Fibroblast of villous mesenchyme (primary cell): ENCODE data around the gene GYS2. TPM values are rescaled to one million over a fixed set of nuclear protein-coding genes. Genes with fewer than 3 reads are reported as not detected.
"Not testable (repeated sequence)": the region's sequence is repeated elsewhere in the genome, so short reads cannot be mapped to it uniquely, and the experiment has no call there.

Source experiments
- DNase-seq: peaks from one replicate; pipeline ENCODE4 v3.0.0-alpha.2; 2010; ENCODE audit warnings: low read depth
- H3K4me3 ChIP-seq: 2 replicates; pipeline ENCODE4 v1.5.1; 2011; ENCODE audit warnings: low read depth, mild to moderate bottlenecking, low read length
- CTCF ChIP-seq: IDR thresholded peaks from 2 replicates; pipeline ENCODE4 v1.5.1; 2012; ENCODE audit warnings: low read depth, mild to moderate bottlenecking, low read length; ENCODE audit not compliant: insufficient read depth
- total RNA-seq: library from RNA; depleted of rRNA; stranded (reverse); fragments of >200 nt; gene quantifications from 2 replicates; pipeline ENCODE4 v1.2.3, GENCODE V29; 2012

The GYS2 gene
- total RNA-seq, 1 donor, result not detected

GRCh38 chr12:21607701-21608100 is 3.1 kb upstream of the GYS2 start:
- H3K4me3 ChIP-seq, result no peak overlapping the region
- peak; percentile 52 for TF ChIP-seq CTCF
- peak; percentile 55 for DNase-seq

DNA sequence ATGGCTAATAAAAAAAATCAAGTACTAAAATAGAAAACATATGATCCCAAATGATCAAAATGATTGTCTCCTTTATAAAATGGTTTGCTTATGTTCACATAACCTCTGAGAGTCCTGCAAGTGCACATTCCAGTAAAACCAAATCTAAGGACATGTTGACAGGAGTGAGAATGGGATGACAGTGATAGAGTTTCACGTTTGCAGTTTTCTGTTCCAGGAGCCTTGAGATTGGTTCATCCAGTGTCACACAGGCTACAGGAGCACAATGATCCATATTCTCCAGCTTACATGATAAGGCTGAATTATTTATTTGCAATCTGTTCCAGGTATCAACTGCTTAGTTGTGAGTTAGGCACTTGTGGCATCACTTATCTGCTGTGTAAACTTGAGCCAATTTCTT is 1.5 kb upstream of the GYS2 start:
- TF ChIP-seq CTCF, result no peak

DNA sequence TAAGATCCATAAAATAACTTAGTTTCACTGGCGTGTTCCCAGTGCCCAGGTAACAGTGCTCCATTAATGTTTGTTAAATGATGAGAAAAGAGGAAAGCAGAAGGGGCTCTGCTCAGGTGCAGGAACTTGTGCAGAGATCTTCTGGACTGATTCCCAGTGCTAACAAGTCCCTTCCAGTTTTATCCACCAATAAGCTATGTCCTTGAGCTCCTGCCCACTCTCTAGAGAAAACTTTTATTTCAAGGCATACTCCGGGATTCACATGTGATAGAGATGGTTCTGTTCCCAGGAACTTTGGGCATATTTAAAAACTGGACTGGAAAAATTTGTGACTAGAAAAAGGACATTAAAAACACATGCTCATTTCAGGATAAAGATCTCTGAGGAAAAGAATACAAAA is 1.9 kb downstream of the GYS2 start:
- no peak for DNase-seq
- no peak for TF ChIP-seq CTCF
- no peak overlapping the region for H3K4me3 ChIP-seq

More for the DNA sequence above, 1.5 kb upstream of the GYS2 start:
- H3K4me3 ChIP-seq, result no peak overlapping the region
- DNase-seq, result no peak

- no peak for DNase-seq
- H3K4me3 ChIP-seq, result no peak overlapping the region
- no peak for TF ChIP-seq CTCF
These were observed 4.5 kb downstream of the GYS2 start for GRCh38 chr12:21600196-21600595.

- no peak for TF ChIP-seq CTCF
These were observed 5.3 kb downstream of the GYS2 start for GRCh38 chr12:21599143-21599999.

DNA sequence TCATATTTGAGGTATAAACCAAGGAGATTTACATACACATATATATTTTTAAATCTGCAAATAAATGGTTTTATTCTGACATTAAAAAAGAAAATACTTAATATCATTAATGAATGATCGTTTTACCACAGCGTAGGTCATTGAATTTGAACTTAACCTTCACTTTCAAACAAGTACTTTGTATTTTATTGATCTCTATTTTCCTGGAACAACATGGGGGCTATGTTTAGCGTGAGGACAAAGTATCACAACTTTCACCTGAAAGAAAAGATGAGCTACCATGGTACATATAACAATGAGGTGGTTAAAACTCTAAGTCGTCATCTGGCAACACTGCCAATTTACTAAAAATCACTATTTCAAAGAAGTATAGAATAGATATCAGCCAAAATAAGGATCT is 6.0 kb downstream of the GYS2 start:
- TF ChIP-seq CTCF, result no peak
- no peak for DNase-seq

More at GRCh38 chr12:21599143-21599999, 5.3 kb downstream of the GYS2 start:
- no peak overlapping the region for H3K4me3 ChIP-seq
- DNase-seq, result no peak

DNA sequence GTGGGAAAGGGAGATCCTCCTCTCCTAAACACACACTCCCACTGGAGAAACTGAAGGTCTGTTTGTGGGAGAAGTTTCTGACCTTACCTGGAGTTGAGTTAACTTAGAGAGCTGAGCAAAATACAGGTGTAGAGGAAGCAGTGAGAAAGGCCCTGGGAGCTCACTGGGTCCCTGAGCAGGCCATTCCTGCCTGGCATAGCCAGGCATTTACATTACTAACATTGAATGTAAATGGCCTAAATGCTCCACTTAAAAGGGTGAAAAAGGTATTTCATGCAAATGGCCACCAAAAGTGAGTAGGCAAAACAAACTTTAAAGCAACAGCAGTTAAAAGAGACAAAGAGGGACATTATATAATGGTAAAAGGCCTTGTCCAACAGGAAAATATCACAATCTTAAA is 9.3 kb downstream of the GYS2 start:
- not testable (repeated sequence) for H3K4me3 ChIP-seq, DNase-seq

More for the DNA sequence above, 6.0 kb downstream of the GYS2 start:
- no peak overlapping the region for H3K4me3 ChIP-seq
